MCF 10A (cell line): ENCODE results near the gene NPHP4. TPM values are rescaled to one million over a fixed set of nuclear protein-coding genes. Genes with fewer than 3 reads are reported as not detected.

ENCODE experiments used
- BruUV-seq: library from RNA; stranded (reverse); fragments of 400-500 nt; replicated peaks from 2 replicates; lab custom pipeline; 2021; lab: Mats Ljungman, UMichigan
- CTCF ChIA-PET: fragments of 300-600 bp; sonication (Branson Sonifier 250); formaldehyde crosslinking; extraction: SDS; loops from one replicate; lab custom pipeline; 2021; ENCODE audit warnings: antibody characterized with exemption, inconsistent platforms; lab: Yijun Ruan, JAX
- POLR2A ChIA-PET: fragments of 300-600, 350-650 bp; sonication (Branson Sonifier 250); formaldehyde crosslinking; extraction: SDS; loops from one replicate; lab custom pipeline; 2020; ENCODE audit warnings: antibody characterized with exemption, inconsistent platforms; lab: Yijun Ruan, JAX
- DNase-seq: peaks from one replicate; pipeline ENCODE4 v3.0.0-alpha.2; 2018; ENCODE audit not compliant: unreplicated experiment
- H3K27ac Mint-ChIP-seq: one replicate; pipeline ENCODE4 v1.8.0; 2022; ENCODE audit warnings: mild to moderate bottlenecking, low read depth, mixed read lengths; ENCODE audit not compliant: unreplicated experiment
- H3K27me3 Mint-ChIP-seq: one replicate; pipeline ENCODE4 v1.8.0; 2022; ENCODE audit warnings: mixed read lengths; ENCODE audit not compliant: insufficient read depth, unreplicated experiment
- H3K36me3 Mint-ChIP-seq: one replicate; pipeline ENCODE4 v1.8.0; 2022; ENCODE audit warnings: mild to moderate bottlenecking, moderate library complexity, mixed read lengths; ENCODE audit not compliant: insufficient read depth, unreplicated experiment
- H3K4me1 Mint-ChIP-seq: one replicate; pipeline ENCODE4 v1.8.0; 2022; ENCODE audit warnings: mixed read lengths; ENCODE audit not compliant: insufficient read depth, unreplicated experiment
- H3K4me3 Mint-ChIP-seq: one replicate; pipeline ENCODE4 v1.8.0; 2022; ENCODE audit warnings: mild to moderate bottlenecking, moderate library complexity, mixed read lengths; ENCODE audit not compliant: unreplicated experiment
- H3K9me3 Mint-ChIP-seq: one replicate; pipeline ENCODE4 v1.8.0; 2022; ENCODE audit warnings: mixed read lengths; ENCODE audit not compliant: unreplicated experiment
- CTCF ChIP-seq: fragments of 200-600 bp; IDR thresholded peaks from one replicate; pipeline ENCODE4 v1.8.0; 2022; ENCODE audit warnings: antibody characterized with exemption, mild to moderate bottlenecking; ENCODE audit not compliant: unreplicated experiment
- intact Hi-C: fragments of 100-400 bp; cut with micrococcal nuclease; formaldehyde crosslinking; loops from 2 replicates; pipeline ENCODE4 v1.14.1; 2022
- total RNA-seq: library from RNA; stranded (reverse); gene quantifications from 2 replicates; pipeline ENCODE4 v1.2.3, GENCODE V29; 2022

The NPHP4 gene
- total RNA-seq, 1 experiment from 2014 or later, result 14.4 TPM

GRCh38 chr1:6025269-6026094 lies 33.3 kb upstream of the NPHP4 start:
- Mint-ChIP-seq H3K9me3 (no peaks in the 10 kb centered on the region), H3K4me1 (peaks cover 15% of the 10 kb centered on the region), H3K27me3 (no peaks in the 10 kb centered on the region), H3K36me3 (peaks cover 6% of the 10 kb centered on the region), H3K4me3 (peak overlapping the region; percentile 80), H3K27ac (peak overlapping the region; percentile 64)
- BruUV-seq, result TSS peak; percentile 86
- intact Hi-C loops, result loop anchor here (1.0 kb wide), 1 partner anchor 33 kb away; the partner anchor contains the start of gene NPHP4
- DNase-seq, result peak; percentile 77
- ChIA-PET CTCF (interaction anchor here (0.5 to 1.8 kb wide), 5 partner anchors 10 to 274 kb away, joined by 3 to 7 read pairs (median 5); no protein-coding TSS in a partner anchor), POLR2A (interaction anchor here (0.6 to 3.2 kb wide), 13 partner anchors 9 to 282 kb away, joined by 3 to 34 read pairs (median 3); partner anchors contain the start of genes NPHP4 and RNF207)
- TF ChIP-seq CTCF, result no peak

DNA sequence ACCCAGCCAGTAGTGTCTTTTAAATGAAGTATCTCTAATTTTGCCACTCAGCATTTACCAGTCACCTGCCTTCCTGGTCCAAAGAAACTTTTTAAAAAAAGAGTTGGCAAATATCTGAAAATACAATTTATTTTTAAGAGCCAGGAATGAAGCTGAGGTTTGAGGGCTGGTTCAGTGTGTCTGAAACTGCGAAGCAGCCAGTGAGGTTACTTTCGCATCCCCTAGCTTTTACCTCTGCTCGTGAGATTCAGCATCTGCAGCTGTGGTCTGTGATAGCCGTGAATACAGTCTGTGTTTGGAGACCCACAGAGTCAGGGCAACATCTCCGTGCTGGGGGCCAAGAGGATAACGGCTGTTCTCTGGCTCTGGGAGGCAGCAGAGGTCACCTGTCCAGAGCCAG lies 32.2 kb upstream of the NPHP4 start:
- no peaks in the 10 kb centered on the region for H3K9me3 Mint-ChIP-seq

DNA sequence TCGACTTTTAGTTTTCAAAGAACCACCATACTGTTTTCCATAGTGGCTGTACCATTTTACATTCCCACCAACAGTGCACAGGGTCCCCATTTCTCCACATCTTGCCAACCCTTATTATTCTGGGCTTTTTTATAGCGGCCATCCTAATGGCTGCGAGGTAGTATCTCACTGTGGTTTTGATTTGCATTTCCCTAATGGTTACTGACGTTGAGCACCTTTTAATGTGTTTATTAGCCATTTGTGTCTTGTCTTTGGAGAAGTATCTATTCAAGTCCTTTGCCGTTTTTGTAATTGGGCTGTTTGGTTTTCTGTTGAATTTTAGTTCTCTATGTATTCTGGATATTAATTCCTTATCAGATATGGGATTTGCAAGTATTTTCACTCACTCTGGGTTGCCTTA lies 31.1 kb upstream of the NPHP4 start:
- no TSS peak for BruUV-seq
- no peak for DNase-seq
- TF ChIP-seq CTCF, result no peak
- intact Hi-C loops, result no loop called here
- CTCF ChIA-PET, result no interaction called here
- POLR2A ChIA-PET, result interaction anchor here (3.2 kb wide), 1 partner anchor 30 kb away, joined by 34 read pairs; the partner anchor contains the start of gene NPHP4
- peaks cover 12% of the 10 kb centered on the region for H3K4me1 Mint-ChIP-seq
- H3K27me3 Mint-ChIP-seq, result no peaks in the 10 kb centered on the region
- no peak overlapping the region for H3K27ac Mint-ChIP-seq
- peaks cover 6% of the 10 kb centered on the region for H3K36me3 Mint-ChIP-seq
- H3K4me3 Mint-ChIP-seq, result no peak overlapping the region
- H3K9me3 Mint-ChIP-seq, result no peaks in the 10 kb centered on the region

More for the DNA sequence above, 32.2 kb upstream of the NPHP4 start:
- H3K27ac Mint-ChIP-seq, result no peak overlapping the region
- H3K27me3 Mint-ChIP-seq, result no peaks in the 10 kb centered on the region
- H3K4me3 Mint-ChIP-seq, result no peak overlapping the region
- peaks cover 6% of the 10 kb centered on the region for H3K36me3 Mint-ChIP-seq
- no TSS peak for BruUV-seq
- CTCF ChIA-PET, result interaction anchor here (0.5 to 1.2 kb wide), 3 partner anchors 222 to 230 kb away, joined by 4 to 7 read pairs (median 5); no protein-coding TSS in a partner anchor
- no peak for DNase-seq
- POLR2A ChIA-PET, result interaction anchor here (1.6 to 3.2 kb wide), 2 partner anchors 8 to 31 kb away, joined by 7 to 34 read pairs; partner anchors contain the start of gene NPHP4
- no peak for TF ChIP-seq CTCF
- H3K4me1 Mint-ChIP-seq, result peaks cover 12% of the 10 kb centered on the region
- intact Hi-C loops, result no loop called here

GRCh38 chr1:6022193-6022592 lies 30.0 kb upstream of the NPHP4 start:
- no peak for DNase-seq
- no peak overlapping the region for H3K27ac Mint-ChIP-seq
- ChIA-PET POLR2A (no interaction called here), CTCF (no interaction called here)
- BruUV-seq, result no TSS peak
- H3K4me1 Mint-ChIP-seq, result peaks cover 12% of the 10 kb centered on the region
- no peak overlapping the region for H3K4me3 Mint-ChIP-seq
- intact Hi-C loops, result no loop called here
- TF ChIP-seq CTCF, result no peak
- no peaks in the 10 kb centered on the region for H3K9me3 Mint-ChIP-seq
- H3K27me3 Mint-ChIP-seq, result no peaks in the 10 kb centered on the region
- peaks cover 6% of the 10 kb centered on the region for H3K36me3 Mint-ChIP-seq
